NCI-H1436 treated with DMSO at 0.1 percent for 48 hours (cell line): ENCODE data around the gene SEMA4B.
"Not testable (repeated sequence)": the region's sequence is repeated elsewhere in the genome, so short reads cannot be mapped to it uniquely, and the experiment has no call there.

ENCODE experiments used
- DNase-seq: peaks from one replicate; lab custom pipeline; 2025; lab: John Stamatoyannopoulos, UW

The SEMA4B gene

DNA sequence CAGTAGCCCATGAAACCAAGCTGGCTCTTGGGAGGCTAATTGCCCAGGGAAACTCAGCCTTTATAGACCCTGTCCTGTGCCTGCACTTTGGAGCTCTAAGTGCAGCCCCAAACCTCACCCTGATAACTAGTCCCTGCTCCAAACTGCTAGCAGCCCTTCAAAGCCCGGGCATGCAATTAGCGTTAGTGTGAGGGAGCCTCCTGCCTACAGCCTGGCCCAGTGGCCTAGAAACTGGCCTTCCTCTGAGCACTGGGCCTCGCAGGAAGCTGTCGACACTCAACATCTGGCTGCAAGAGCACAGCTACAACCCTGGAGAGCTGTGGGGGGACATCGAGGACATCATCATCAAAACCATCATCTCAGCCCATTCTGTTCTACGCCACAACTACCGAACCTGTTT lies 56.6 kb downstream of the SEMA4B start:
- DNase-seq = no peak

DNA sequence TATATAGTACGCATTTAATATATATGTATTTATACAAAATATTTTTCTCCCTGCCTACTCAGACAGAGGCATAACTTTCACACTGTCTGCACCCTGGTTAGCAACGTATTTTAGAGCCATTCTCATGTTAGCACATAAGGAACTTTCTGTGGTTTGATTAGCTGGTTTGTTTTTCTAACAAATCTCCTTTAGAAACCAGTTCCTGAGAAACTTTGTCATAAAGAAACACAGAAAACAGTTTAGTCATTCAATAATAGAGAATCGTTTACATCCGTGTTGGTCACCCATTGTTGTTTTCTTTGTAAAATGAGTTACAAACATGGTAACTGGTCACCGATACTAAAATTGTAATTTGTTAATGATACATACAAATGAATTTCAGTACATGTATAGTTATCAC lies 58.4 kb downstream of the SEMA4B start:
- no peak for DNase-seq

DNA sequence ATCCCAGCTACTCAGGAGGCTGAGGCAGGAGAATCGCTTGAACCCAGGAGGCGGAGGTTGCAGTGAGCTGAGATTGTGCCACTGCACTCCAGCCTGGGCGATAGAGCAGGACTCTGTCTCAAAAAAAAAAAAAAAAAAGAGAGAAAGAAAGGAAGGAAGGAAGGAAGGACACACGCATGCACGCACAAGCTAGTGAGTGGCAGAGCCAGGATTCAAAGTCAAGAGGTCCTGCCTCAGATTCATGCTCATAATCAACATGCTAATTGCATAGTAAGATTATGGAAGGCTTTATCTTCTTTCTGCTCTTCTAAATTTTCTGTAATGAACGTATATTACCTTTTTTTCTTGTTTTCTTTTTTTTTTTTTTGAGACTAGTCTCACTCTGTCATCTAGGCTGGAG lies 59.6 kb downstream of the SEMA4B start:
- DNase-seq = not testable (repeated sequence)

DNA sequence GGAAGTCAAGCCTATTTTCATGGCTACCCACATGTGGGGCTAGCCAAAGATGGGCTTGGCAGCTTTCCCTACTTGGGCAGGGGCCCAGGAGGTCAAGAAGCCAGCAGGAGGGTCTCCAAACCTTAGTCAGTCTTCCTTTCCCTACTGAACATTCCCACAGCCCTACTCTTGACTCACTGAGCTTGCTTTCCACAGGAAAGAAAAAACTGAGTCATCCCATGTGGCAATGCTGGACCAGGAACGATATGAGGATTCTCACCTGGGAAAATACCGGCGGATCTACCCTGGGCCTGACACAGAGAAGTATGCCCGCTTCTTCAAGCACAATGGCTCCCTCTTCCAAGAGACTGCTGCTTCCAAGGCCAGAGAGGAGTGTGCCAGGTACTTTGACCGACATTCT lies 60.7 kb downstream of the SEMA4B start:
- DNase-seq = no peak

DNA sequence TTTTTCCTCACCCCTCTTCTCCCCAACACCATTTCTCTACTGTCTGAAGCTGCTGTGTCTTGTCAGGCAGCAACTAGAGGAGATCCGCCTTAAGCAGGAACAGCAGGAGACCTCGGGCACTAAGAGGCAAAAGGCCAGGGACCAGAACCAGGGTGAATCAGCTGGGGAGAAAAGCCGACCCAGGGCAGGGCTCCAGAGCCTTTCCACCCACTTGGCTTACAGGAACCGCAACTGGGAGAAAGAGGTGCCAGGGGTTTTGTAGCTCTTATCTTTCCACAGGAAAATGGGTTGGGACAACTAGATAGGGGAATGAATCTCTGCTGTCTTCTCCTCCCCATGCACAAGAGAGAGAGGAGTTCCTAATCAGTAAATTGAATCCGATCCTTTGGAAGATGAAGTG lies 61.3 kb downstream of the SEMA4B start:
- no peak for DNase-seq

DNA sequence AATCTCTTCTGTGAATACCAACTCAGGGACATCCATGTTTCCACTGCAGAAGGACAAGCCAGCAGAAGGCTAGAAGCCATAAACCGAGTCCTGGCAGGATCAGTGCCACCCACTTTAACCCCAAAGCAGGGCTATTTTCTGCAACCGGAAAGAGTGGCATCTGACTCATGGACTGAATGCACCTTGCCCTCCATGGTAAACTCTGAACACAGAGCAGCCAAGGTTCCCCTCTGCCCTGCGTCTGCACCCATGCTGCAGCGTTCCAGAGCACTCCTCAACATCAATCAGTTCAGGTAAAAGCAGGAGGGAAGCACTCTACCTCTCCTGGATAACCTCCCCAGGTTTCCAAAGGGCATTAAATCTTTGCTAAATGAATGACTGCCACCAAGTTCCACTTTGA lies 63.5 kb downstream of the SEMA4B start:
- no peak for DNase-seq

DNA sequence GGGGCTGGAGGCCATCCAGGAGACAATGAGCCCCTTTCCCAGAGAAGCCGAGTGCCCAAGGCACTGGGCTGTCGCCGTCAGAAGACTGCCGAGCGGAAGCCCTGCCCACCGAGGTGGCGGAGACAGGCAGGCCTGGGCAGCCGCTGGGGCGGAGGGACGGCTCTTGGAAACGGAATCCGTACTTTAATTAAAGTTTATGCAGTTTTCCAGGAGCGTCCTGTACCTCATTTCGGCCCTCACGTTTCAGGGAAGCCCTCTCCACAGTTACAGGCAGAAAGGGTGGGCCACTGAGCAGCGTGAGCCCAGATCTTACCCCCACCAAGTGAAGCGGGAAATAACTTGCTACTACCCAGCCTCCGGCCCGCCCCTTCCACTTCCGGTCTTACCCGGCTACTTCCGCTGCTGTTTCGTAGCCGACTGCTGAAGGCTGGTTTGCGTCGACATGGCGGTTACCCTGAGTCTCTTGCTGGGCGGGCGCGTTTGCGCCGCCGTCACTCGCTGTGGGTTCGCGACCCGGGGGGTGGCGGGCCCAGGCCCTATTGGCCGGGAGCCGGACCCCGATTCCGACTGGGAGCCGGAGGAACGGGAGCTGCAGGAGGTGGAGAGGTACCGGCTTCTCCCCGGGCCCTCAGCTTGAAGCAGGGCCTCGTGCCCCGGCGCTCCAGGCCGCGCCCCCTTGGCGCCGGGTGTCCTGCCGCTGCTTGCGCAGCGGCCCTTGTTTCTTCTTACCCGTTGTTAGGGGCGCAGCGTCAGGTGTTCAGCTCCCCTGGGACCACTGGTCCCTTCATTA lies 64.3 kb downstream of the SEMA4B start, which contains the start of gene NGRN:
NGRN (plus strand) TSS at position 402 of the 790 bp plus-strand sequence; CDS start at position 443, 41 bp downstream.
- DNase-seq = peak; percentile 52

DNA sequence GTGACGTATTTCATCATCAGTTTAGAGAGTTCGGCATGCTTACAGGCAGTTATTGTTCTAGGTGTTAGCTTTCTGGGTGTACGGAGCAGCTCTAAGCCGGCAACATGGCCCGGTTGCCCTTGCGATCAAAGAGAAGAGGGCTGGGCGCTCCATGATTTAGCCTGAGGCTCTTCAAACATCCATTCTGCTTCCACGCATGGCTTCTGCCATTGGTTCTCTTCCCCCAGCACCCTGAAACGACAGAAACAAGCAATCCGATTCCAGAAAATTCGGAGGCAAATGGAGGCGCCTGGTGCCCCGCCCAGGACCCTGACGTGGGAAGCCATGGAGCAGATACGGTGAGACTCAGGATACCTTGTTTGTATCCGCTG lies 64.9 kb downstream of the SEMA4B start:
- DNase-seq = no peak

DNA sequence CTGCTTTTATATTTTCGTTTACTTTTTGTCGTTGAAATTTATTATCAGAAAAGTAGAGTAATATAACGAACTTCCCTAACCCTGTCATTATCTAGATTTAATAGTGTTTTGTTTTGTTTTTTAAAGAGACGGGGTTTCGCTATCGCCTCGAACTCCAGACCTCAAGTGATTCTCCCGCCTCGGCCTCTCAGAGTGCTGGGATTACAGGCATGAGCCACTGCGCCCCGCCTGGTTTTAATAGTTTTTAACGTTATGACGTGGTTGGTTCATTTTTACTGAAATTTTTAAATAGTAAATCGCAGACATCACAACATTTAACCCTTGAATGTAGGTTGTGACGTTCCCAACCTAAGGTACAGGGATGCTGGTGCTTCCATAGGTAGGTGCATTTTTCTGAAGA lies 65.4 kb downstream of the SEMA4B start:
- DNase-seq = no peak

DNA sequence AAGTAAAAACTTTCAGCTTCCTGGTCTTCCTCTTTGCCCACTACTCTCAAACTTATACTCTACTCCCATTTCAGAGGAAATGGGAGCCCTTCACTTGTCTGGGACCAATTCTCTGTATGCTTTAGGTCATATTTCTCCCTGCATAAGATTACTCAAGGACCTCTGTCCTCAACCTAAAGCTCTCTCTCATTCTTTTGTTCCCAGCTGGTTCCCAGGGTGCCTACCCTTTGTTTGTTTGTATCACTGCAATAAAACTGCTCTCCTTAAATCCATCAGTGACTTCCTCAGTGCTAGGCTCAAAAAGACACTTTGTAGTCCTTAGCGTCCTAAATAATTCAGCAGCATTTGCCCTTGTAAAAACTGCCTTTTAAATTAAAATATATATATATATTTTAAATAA lies 67.3 kb downstream of the SEMA4B start:
- no peak for DNase-seq

DNA sequence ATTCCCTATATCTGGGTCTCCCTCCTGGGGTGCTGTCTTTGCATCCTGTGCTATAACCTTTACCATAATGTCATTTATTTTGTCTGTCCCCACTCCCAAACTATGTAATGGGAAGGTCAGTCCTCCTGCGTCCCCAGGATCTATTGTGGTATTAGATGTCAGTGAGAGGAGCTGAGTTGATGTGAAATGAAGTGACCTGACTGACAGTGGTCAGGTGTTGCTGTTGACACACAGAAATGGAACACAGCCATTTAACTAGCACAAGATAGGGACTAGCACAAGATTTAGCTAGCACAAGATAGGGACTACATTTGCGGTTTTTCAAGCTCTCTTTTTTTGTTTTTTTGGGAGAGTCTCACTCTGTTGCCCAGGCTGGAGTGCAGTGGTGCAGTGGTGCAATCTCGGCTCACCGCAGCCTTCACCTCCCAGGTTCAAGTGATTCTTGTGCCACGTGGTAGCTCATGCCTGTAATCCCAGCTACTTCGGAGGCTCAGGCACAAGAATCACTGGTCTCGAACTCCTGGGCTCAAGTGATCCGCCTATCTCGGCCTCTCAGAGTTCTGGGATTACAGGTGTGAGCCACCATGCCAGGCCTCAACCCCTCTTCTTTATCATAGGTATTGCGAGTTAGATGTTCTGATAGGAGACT lies 69.5 kb downstream of the SEMA4B start:
- no peak for DNase-seq

DNA sequence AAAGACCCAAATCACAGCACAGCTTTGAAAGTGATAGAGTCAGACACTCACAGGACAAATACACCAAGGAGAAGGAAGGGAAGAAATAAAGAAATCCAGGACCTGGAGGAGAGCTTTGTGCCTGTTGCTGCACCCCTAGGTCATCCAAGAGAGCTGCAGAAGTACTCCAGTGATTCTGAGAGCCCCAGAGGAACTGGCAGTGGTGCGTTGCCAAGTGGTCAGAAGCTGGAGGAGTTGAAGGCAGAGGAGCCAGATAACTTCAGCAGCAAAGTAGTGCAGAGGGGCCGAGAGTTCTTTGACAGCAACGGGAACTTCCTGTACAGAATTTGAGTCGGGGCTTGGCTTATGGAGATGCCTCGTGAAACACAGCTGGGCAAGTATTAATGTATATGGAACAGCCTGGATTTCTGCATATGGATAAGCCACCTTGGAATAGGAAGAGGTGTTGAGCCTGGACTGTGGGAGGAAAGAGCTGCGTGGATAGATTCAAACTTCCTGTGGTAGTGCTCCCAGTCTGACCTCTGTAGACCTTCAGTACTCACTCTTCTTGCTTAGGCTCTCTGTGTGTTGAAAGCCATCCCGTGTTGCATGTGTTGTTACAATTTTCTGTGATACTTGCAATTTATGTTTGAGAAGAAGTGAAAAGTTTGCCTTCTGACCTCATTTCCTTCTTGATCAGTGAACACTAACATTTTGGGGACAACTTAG lies 70.5 kb downstream of the SEMA4B start:
- DNase-seq = no peak

DNA sequence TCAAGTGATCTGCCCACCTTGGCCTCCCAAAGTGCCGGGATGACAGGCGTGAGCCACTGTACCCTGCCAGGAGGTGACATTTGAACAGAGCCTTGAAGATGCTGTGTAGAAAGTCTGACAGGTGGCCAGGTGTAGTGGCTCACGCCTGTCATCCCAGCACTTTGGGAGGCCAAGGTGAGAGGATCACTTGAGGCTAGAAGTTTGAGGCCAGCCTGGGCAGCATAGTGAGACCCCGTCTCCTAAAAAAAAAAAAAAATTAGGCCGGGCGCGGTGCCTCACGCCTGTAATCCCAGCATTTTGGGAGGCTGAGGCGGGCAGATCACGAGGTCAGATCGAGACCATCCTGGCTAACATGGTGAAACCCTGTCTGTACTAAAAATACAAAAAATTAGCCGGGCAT lies 77.3 kb downstream of the SEMA4B start:
- not testable (repeated sequence) for DNase-seq
